GM23338 (cell line): ENCODE results near the gene NRG3. TPM values are rescaled to one million over a fixed set of nuclear protein-coding genes. Genes with fewer than 3 reads are reported as not detected.

ENCODE experiments used
- ATAC-seq: fragments of 200-7000 bp; cut with Tn5 transposase; 3 replicates; pipeline ENCODE4 v1.9.1; 2020
- DNase-seq: peaks from one replicate; pipeline ENCODE4 v3.0.0-alpha.2; 2015; ENCODE audit warnings: low spot score
- H2AFZ ChIP-seq: fragments of 200-600 bp; sonication (generic); 2 replicates; pipeline ENCODE4 v1.8.0; 2016; ENCODE audit warnings: antibody characterized with exemption, mild to moderate bottlenecking, moderate library complexity
- H3F3A ChIP-seq: fragments of 200-600 bp; sonication (generic); replicated peaks from 2 replicates; pipeline ENCODE4 v1.8.0; 2017; ENCODE audit warnings: antibody characterized with exemption, mixed run types, low read depth
- H3K27ac ChIP-seq: fragments of 200-600 bp; sonication (generic); 2 replicates; pipeline ENCODE4 v1.6.1; 2016; ENCODE audit warnings: low read depth
- H3K27me3 ChIP-seq: fragments of 200-600 bp; sonication (generic); 2 replicates; pipeline ENCODE4 v1.8.0; 2016; ENCODE audit warnings: mild to moderate bottlenecking, mixed run types, moderate library complexity; ENCODE audit not compliant: insufficient read depth
- H3K36me3 ChIP-seq: fragments of 200-600 bp; sonication (generic); 2 replicates; pipeline ENCODE4 v1.8.0; 2016; ENCODE audit warnings: mild to moderate bottlenecking; ENCODE audit not compliant: insufficient read depth
- H3K4me1 ChIP-seq: fragments of 200-600 bp; sonication (generic); 2 replicates; pipeline ENCODE4 v1.8.0; 2016; ENCODE audit warnings: mild to moderate bottlenecking, moderate library complexity; ENCODE audit not compliant: insufficient read depth
- H3K4me2 ChIP-seq: fragments of 200-600 bp; sonication (generic); 2 replicates; pipeline ENCODE4 v1.7.1; 2017; ENCODE audit warnings: mixed run types
- H3K4me3 ChIP-seq: fragments of 200-600 bp; sonication (generic); 2 replicates; pipeline ENCODE4 v1.6.1; 2016; ENCODE audit warnings: mixed run types
- H3K79me2 ChIP-seq: fragments of 200-600 bp; sonication (generic); replicated peaks from 2 replicates; pipeline ENCODE4 v1.8.0; 2017; ENCODE audit warnings: mild to moderate bottlenecking; ENCODE audit not compliant: insufficient read depth
- H3K9me2 ChIP-seq: fragments of 200-600 bp; sonication (generic); 2 replicates; pipeline ENCODE4 v1.8.0; 2017; ENCODE audit not compliant: insufficient read depth
- H4K20me1 ChIP-seq: fragments of 200-600 bp; sonication (generic); replicated peaks from 2 replicates; pipeline ENCODE4 v1.8.0; 2017; ENCODE audit warnings: mild to moderate bottlenecking; ENCODE audit not compliant: insufficient read depth
- H3K27ac Mint-ChIP-seq: 2 replicates; pipeline ENCODE4 v1.8.0; 2020; ENCODE audit warnings: inconsistent platforms, mild to moderate bottlenecking, moderate library complexity, mixed read lengths
- H3K27me3 Mint-ChIP-seq: 3 replicates; pipeline ENCODE4 v1.8.0; 2022; ENCODE audit warnings: low read depth, mild to moderate bottlenecking, moderate library complexity, mixed read lengths, inconsistent platforms; ENCODE audit not compliant: insufficient read depth, poor library complexity
- H3K36me3 Mint-ChIP-seq: 3 replicates; pipeline ENCODE4 v1.8.0; 2021; ENCODE audit warnings: low read depth, mild to moderate bottlenecking, inconsistent platforms, moderate library complexity, mixed read lengths
- H3K4me1 Mint-ChIP-seq: 3 replicates; pipeline ENCODE4 v1.8.0; 2020; ENCODE audit warnings: mild to moderate bottlenecking, inconsistent platforms, mixed read lengths
- H3K4me3 Mint-ChIP-seq: 3 replicates; pipeline ENCODE4 v1.8.0; 2021; ENCODE audit warnings: moderate library complexity, mild to moderate bottlenecking, inconsistent platforms, mixed read lengths
- H3K9me3 Mint-ChIP-seq: 3 replicates; pipeline ENCODE4 v1.8.0; 2020; ENCODE audit warnings: moderate library complexity, mild to moderate bottlenecking, inconsistent platforms, mixed read lengths
- CREB1 ChIP-seq: fragments of 250-450 bp; sonication (Bioruptor Pico); IDR thresholded peaks from 2 replicates; pipeline ENCODE4 v1.5.0; 2020; ENCODE audit warnings: low read depth, mild to moderate bottlenecking, moderate library complexity
- EZH2 ChIP-seq: fragments of 200-600 bp; sonication (generic); IDR thresholded peaks from one replicate; pipeline ENCODE4 v1.8.0; 2017; ENCODE audit warnings: antibody characterized with exemption, mild to moderate bottlenecking, low read depth; ENCODE audit not compliant: unreplicated experiment
- EZH2phosphoT487 ChIP-seq: fragments of 200-600 bp; sonication (generic); IDR thresholded peaks from one replicate; pipeline ENCODE4 v1.8.1; 2018; ENCODE audit warnings: antibody characterized with exemption; ENCODE audit not compliant: unreplicated experiment
- JUNB ChIP-seq: IDR thresholded peaks from one replicate; pipeline ENCODE4 v1.6.1; 2016; ENCODE audit warnings: antibody characterized with exemption; ENCODE audit not compliant: unreplicated experiment
- NANOG ChIP-seq: IDR thresholded peaks from 2 replicates; pipeline ENCODE4 v1.6.1; 2016; ENCODE audit warnings: antibody characterized with exemption, borderline replicate concordance
- POLR2AphosphoS5 ChIP-seq: IDR thresholded peaks from 2 replicates; pipeline ENCODE4 v1.6.1; 2016; ENCODE audit warnings: antibody characterized with exemption, low read depth
- STAT1 ChIP-seq: IDR thresholded peaks from one replicate; pipeline ENCODE4 v1.6.1; 2016; ENCODE audit warnings: antibody characterized with exemption; ENCODE audit not compliant: unreplicated experiment
- ZNF114 ChIP-seq: fragments of 250-450 bp; sonication (Bioruptor Pico); IDR thresholded peaks from 2 replicates; pipeline ENCODE4 v1.5.0; 2020; ENCODE audit warnings: mild to moderate bottlenecking, moderate library complexity
- ZNF331 ChIP-seq: fragments of 250-450 bp; sonication (Bioruptor Pico); IDR thresholded peaks from 2 replicates; pipeline ENCODE4 v1.5.0; 2020; ENCODE audit warnings: low read depth, mild to moderate bottlenecking, moderate library complexity
- polyA plus RNA-seq: library from polyadenylated mRNA; unstranded; fragments of >200 nt; fragmentation: Nextera tagmentation; extraction: Ambion mirVana; gene quantifications from 2 replicates; pipeline ENCODE4 v1.2.1, GENCODE V29; 2016
- total RNA-seq: library from RNA; depleted of rRNA; stranded (reverse); fragments of >200 nt; shearing (Covaris generic); gene quantifications from 2 replicates; pipeline ENCODE4 v1.2.3, GENCODE V29; 2014
- TF ChIP-seq, protein P1 (sequence below): IDR thresholded peaks from one replicate; pipeline ENCODE4 v1.6.1; 2018; ENCODE audit warnings: antibody characterized with exemption; ENCODE audit not compliant: unreplicated experiment
- TF ChIP-seq, protein P2 (sequence below): IDR thresholded peaks from 2 replicates; pipeline ENCODE4 v1.6.1; 2016; ENCODE audit warnings: antibody characterized with exemption
- TF ChIP-seq, protein P3 (sequence below), 2 experiments: fragments of 200-600 bp in 1 of 2; sonication (generic) in 1 of 2; conservative IDR thresholded peaks; 2 replicates each; pipeline versions ENCODE4 v1.5.1 to v1.6.1; 2016 to 2017; ENCODE audit warnings: antibody characterized with exemption in 2 of 2, low read depth in 2 of 2, mild to moderate bottlenecking in 2 of 2, moderate library complexity in 1 of 2
- TF ChIP-seq, protein P4 (sequence below): fragments of 250-450 bp; sonication (Bioruptor Pico); IDR thresholded peaks from 2 replicates; pipeline ENCODE4 v1.5.0; 2020; ENCODE audit warnings: mild to moderate bottlenecking, moderate library complexity

The NRG3 gene
- total and polyA plus RNA-seq, 2 experiments from 2014 or later: 1.9 to 3.9 TPM

DNA sequence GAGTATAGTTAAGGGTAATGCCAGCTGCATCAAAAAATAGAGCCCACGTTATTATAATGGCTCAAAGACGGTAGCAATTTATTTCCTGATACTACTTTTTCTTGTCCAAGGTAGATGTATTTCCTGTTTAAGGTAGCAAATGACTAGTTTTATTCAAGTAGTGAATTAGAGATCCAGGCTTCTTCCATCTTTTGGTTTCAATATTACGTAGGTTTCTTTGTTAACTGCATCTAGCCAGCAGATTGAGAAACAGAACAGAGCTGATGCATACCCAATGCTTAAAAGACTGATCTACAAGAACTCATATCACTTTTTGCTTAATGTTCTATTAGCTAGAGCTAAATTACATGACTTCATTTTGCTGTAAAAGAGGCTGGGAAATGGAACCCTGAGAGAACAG, 992.1 kb downstream of the NRG3 start:
- Mint-ChIP-seq H3K27ac (no peak overlapping the region), H3K27me3 (no peaks in the 10 kb centered on the region), H3K36me3 (no peaks in the 10 kb centered on the region), H3K4me1 (peaks cover 1% of the 10 kb centered on the region), H3K9me3 (no peaks in the 10 kb centered on the region), H3K4me3 (no peak overlapping the region)
- no peak for TF ChIP-seq EZH2
- TF ChIP-seq, protein P1, sequence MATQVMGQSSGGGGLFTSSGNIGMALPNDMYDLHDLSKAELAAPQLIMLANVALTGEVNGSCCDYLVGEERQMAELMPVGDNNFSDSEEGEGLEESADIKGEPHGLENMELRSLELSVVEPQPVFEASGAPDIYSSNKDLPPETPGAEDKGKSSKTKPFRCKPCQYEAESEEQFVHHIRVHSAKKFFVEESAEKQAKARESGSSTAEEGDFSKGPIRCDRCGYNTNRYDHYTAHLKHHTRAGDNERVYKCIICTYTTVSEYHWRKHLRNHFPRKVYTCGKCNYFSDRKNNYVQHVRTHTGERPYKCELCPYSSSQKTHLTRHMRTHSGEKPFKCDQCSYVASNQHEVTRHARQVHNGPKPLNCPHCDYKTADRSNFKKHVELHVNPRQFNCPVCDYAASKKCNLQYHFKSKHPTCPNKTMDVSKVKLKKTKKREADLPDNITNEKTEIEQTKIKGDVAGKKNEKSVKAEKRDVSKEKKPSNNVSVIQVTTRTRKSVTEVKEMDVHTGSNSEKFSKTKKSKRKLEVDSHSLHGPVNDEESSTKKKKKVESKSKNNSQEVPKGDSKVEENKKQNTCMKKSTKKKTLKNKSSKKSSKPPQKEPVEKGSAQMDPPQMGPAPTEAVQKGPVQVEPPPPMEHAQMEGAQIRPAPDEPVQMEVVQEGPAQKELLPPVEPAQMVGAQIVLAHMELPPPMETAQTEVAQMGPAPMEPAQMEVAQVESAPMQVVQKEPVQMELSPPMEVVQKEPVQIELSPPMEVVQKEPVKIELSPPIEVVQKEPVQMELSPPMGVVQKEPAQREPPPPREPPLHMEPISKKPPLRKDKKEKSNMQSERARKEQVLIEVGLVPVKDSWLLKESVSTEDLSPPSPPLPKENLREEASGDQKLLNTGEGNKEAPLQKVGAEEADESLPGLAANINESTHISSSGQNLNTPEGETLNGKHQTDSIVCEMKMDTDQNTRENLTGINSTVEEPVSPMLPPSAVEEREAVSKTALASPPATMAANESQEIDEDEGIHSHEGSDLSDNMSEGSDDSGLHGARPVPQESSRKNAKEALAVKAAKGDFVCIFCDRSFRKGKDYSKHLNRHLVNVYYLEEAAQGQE: no peak
- TF ChIP-seq NANOG: no peak
- TF ChIP-seq, protein P2, sequence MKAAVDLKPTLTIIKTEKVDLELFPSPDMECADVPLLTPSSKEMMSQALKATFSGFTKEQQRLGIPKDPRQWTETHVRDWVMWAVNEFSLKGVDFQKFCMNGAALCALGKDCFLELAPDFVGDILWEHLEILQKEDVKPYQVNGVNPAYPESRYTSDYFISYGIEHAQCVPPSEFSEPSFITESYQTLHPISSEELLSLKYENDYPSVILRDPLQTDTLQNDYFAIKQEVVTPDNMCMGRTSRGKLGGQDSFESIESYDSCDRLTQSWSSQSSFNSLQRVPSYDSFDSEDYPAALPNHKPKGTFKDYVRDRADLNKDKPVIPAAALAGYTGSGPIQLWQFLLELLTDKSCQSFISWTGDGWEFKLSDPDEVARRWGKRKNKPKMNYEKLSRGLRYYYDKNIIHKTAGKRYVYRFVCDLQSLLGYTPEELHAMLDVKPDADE: no peak
- TF ChIP-seq CREB1 (CRISPR knock-in tag): no peak
- no peak for TF ChIP-seq POLR2AphosphoS5
- TF ChIP-seq, protein P3, sequence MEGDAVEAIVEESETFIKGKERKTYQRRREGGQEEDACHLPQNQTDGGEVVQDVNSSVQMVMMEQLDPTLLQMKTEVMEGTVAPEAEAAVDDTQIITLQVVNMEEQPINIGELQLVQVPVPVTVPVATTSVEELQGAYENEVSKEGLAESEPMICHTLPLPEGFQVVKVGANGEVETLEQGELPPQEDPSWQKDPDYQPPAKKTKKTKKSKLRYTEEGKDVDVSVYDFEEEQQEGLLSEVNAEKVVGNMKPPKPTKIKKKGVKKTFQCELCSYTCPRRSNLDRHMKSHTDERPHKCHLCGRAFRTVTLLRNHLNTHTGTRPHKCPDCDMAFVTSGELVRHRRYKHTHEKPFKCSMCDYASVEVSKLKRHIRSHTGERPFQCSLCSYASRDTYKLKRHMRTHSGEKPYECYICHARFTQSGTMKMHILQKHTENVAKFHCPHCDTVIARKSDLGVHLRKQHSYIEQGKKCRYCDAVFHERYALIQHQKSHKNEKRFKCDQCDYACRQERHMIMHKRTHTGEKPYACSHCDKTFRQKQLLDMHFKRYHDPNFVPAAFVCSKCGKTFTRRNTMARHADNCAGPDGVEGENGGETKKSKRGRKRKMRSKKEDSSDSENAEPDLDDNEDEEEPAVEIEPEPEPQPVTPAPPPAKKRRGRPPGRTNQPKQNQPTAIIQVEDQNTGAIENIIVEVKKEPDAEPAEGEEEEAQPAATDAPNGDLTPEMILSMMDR (conservative IDR thresholded peaks at IDR 0.05; ENCODE audit: low read depth in 2 of 2): no peak
- no peak for TF ChIP-seq STAT1
- TF ChIP-seq EZH2phosphoT487: no peak
- no peak for TF ChIP-seq JUNB
- TF ChIP-seq ZNF114 (CRISPR knock-in tag): no peak
- TF ChIP-seq, protein P4, sequence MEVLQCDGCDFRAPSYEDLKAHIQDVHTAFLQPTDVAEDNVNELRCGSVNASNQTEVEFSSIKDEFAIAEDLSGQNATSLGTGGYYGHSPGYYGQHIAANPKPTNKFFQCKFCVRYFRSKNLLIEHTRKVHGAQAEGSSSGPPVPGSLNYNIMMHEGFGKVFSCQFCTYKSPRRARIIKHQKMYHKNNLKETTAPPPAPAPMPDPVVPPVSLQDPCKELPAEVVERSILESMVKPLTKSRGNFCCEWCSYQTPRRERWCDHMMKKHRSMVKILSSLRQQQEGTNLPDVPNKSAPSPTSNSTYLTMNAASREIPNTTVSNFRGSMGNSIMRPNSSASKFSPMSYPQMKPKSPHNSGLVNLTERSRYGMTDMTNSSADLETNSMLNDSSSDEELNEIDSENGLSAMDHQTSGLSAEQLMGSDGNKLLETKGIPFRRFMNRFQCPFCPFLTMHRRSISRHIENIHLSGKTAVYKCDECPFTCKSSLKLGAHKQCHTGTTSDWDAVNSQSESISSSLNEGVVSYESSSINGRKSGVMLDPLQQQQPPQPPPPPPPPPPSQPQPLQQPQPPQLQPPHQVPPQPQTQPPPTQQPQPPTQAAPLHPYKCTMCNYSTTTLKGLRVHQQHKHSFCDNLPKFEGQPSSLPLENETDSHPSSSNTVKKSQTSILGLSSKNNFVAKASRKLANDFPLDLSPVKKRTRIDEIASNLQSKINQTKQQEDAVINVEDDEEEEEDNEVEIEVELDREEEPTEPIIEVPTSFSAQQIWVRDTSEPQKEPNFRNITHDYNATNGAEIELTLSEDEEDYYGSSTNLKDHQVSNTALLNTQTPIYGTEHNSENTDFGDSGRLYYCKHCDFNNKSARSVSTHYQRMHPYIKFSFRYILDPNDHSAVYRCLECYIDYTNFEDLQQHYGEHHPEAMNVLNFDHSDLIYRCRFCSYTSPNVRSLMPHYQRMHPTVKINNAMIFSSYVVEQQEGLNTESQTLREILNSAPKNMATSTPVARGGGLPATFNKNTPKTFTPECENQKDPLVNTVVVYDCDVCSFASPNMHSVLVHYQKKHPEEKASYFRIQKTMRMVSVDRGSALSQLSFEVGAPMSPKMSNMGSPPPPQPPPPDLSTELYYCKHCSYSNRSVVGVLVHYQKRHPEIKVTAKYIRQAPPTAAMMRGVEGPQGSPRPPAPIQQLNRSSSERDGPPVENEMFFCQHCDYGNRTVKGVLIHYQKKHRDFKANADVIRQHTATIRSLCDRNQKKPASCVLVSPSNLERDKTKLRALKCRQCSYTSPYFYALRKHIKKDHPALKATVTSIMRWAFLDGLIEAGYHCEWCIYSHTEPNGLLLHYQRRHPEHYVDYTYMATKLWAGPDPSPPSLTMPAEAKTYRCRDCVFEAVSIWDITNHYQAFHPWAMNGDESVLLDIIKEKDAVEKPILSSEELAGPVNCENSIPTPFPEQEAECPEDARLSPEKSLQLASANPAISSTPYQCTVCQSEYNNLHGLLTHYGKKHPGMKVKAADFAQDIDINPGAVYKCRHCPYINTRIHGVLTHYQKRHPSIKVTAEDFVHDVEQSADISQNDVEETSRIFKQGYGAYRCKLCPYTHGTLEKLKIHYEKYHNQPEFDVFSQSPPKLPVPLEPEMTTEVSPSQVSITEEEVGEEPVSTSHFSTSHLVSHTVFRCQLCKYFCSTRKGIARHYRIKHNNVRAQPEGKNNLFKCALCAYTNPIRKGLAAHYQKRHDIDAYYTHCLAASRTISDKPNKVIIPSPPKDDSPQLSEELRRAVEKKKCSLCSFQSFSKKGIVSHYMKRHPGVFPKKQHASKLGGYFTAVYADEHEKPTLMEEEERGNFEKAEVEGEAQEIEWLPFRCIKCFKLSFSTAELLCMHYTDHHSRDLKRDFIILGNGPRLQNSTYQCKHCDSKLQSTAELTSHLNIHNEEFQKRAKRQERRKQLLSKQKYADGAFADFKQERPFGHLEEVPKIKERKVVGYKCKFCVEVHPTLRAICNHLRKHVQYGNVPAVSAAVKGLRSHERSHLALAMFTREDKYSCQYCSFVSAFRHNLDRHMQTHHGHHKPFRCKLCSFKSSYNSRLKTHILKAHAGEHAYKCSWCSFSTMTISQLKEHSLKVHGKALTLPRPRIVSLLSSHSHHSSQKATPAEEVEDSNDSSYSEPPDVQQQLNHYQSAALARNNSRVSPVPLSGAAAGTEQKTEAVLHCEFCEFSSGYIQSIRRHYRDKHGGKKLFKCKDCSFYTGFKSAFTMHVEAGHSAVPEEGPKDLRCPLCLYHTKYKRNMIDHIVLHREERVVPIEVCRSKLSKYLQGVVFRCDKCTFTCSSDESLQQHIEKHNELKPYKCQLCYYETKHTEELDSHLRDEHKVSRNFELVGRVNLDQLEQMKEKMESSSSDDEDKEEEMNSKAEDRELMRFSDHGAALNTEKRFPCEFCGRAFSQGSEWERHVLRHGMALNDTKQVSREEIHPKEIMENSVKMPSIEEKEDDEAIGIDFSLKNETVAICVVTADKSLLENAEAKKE (CRISPR knock-in tag): no peak
- no peak for TF ChIP-seq ZNF331 (CRISPR knock-in tag)
- no peaks in the 10 kb centered on the region for H4K20me1 ChIP-seq
- no peak for ATAC-seq
- H3K9me2 ChIP-seq: no peaks in the 10 kb centered on the region
- H3K4me2 ChIP-seq: no peak overlapping the region
- H3K36me3 ChIP-seq: no peaks in the 10 kb centered on the region
- no peak overlapping the region for H2AFZ ChIP-seq
- no peak overlapping the region for H3K4me3 ChIP-seq
- no peaks in the 10 kb centered on the region; the same call in 1 of the 2 replicates for H3K4me1 ChIP-seq
- no peaks in the 10 kb centered on the region for H3F3A ChIP-seq
- no peak for DNase-seq
- no peak overlapping the region for H3K27ac ChIP-seq
- H3K27me3 ChIP-seq: no peaks in the 10 kb centered on the region
- no peaks in the 10 kb centered on the region for H3K79me2 ChIP-seq
